ENCODE measurements around the gene FNIP1.

The FNIP1 gene

DNA sequence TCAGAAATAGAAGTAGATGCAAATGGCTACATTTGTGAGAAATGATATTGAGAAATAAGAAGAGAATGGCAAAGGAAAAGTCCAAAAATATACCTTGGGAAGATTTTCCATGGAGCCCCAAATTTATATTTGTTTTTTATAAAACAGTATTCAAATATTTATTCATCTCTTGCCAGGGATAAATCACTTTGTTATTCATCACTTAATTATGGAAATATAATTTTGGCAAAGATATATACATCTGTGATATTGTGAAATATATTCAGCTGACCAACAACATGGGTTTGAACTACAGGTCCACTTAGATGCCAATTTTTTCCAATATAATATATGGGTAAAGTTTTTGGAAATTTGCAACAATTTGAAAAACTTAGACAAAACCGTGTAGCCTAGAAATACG, 142.0 kb downstream of the FNIP1 start:
- TF ChIP-seq, protein P1, sequence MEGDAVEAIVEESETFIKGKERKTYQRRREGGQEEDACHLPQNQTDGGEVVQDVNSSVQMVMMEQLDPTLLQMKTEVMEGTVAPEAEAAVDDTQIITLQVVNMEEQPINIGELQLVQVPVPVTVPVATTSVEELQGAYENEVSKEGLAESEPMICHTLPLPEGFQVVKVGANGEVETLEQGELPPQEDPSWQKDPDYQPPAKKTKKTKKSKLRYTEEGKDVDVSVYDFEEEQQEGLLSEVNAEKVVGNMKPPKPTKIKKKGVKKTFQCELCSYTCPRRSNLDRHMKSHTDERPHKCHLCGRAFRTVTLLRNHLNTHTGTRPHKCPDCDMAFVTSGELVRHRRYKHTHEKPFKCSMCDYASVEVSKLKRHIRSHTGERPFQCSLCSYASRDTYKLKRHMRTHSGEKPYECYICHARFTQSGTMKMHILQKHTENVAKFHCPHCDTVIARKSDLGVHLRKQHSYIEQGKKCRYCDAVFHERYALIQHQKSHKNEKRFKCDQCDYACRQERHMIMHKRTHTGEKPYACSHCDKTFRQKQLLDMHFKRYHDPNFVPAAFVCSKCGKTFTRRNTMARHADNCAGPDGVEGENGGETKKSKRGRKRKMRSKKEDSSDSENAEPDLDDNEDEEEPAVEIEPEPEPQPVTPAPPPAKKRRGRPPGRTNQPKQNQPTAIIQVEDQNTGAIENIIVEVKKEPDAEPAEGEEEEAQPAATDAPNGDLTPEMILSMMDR (IDR thresholded peaks at IDR 0.05; ENCODE audit: control insufficient read depth, extremely low read depth, insufficient read depth): no peak
- DNase-seq (ENCODE audit: low read depth): no peak
- H3K4me3 ChIP-seq (ENCODE audit: low read depth, low read length): no peak overlapping the region

DNA sequence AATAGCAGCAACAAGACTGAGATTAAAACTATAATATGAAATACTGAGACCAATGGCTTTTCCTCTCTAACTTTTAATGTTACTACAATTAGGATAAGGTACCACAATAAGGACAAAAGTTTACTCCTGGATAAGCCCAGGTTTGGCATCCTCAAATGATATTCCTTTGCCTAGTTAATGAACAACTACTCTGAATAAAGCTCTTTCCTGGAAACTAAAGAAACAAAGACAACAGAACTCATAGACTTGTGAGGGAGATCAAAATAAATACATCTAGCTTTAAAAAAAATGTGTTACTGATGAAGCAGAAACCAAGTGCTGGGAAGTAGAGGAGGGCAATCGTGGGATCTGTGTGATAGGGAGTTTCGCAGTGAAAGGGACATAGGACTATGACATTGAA, 142.5 kb downstream of the FNIP1 start:
- DNase-seq (ENCODE audit: low read depth): no peak
- no peak overlapping the region for H3K4me3 ChIP-seq (ENCODE audit: low read depth, low read length)
- TF ChIP-seq, protein P1 (IDR thresholded peaks at IDR 0.05; ENCODE audit: control insufficient read depth, extremely low read depth, insufficient read depth): no peak

DNA sequence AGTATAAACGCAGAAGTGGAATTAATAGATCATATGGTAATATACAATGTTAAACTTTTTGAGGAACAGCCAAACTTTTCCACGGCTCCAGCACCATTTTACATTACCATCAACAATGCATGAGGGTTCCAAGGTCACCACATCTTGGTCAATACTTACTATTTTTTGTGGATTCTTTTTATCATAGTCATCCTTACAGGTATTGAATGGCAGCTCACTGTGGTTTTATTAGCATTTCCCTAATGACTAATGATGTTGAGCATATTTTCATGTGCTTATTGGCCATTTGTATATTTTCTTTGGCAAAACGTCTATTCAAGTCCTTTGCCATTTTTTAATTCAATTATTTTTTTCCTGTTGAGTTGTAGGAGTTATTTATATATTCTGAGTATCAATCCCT, 147.7 kb downstream of the FNIP1 start:
- no peak for DNase-seq (ENCODE audit: low read depth)

DNA sequence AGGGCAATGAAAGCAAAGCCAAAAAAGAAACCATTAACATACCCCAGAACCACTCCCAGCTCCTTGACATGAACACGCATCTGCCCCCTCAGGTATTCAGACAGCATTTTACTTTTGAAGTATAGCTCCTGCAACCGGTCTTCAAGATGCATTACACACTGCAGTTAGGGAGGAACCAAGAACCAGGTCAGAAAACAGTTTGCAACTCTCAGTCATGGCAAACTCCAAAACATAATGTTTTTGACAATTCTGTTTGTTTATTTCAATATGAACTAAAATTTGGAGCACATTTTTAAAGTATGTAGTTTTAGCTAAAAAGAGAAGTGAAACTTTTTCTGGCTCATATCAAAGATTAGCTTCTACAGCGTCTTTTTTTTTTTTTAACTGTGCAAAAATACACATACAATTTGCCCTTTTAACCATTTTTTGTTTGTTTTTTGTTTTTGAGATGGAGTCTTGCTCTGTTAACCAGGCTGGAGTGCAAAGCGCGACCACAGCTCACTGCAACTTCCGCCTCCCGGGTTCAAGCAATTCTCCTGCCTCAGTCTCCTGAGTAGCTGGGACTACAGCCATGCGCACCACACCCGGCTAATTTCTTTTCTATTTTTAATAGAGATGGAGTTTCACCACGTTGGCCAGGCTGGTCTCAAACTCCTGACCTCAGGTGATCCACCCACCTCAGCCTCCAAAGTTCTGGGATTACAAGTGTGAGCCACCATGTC, 149.6 kb downstream of the FNIP1 start:
- no peak for DNase-seq (ENCODE audit: low read depth)
- TF ChIP-seq, protein P1 (IDR thresholded peaks at IDR 0.05; ENCODE audit: control insufficient read depth, extremely low read depth, insufficient read depth): no peak
- no peak overlapping the region for H3K4me3 ChIP-seq (ENCODE audit: low read depth, low read length)

More for the DNA sequence above, 147.7 kb downstream of the FNIP1 start:
- no peak overlapping the region for H3K4me3 ChIP-seq (ENCODE audit: low read depth, low read length)
- TF ChIP-seq, protein P1 (IDR thresholded peaks at IDR 0.05; ENCODE audit: control insufficient read depth, extremely low read depth, insufficient read depth): no peak

DNA sequence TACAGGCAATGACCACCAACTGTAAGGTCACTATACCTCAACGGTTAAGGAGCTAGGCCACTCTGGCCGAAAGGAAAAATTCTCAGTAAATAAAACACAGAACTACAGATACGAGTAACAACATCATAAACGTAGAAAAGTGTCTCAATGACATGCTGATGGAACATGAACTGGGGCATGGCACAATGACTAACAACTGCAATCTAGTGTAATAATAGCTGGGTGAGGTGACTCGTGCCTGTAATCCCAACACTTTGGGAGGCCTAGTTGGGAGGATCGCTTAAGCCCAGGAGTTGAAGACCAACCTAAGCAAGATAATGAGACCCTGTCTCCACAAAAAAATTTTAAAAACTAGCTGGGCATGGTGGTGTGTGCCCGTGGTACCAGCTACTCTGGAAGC, 152.0 kb downstream of the FNIP1 start:
- no peak for DNase-seq (ENCODE audit: low read depth)
- no peak overlapping the region for H3K4me3 ChIP-seq (ENCODE audit: low read depth, low read length)
- TF ChIP-seq, protein P1 (IDR thresholded peaks at IDR 0.05; ENCODE audit: control insufficient read depth, extremely low read depth, insufficient read depth): no peak

DNA sequence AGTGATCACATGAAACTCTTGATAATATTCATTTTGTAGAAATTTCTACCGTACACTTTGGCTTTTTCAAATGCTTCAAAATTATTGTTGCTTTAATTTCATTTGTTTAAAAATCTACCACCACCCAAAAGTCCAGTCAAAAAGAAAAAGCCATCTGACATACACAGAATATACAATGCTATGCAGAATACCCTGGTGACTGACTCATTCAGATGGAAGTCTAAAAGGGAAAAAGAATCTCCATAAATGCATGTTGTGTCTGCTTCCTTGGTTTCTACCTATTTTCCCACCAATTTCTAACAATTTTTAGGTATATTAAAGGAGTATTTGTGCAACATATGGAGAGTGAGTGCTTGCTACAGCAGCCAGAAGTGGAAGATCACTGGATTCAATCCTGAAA, 152.4 kb downstream of the FNIP1 start:
- TF ChIP-seq, protein P1 (IDR thresholded peaks at IDR 0.05; ENCODE audit: control insufficient read depth, extremely low read depth, insufficient read depth): no peak
- DNase-seq (ENCODE audit: low read depth): no peak
- H3K4me3 ChIP-seq (ENCODE audit: low read depth, low read length): no peak overlapping the region

DNA sequence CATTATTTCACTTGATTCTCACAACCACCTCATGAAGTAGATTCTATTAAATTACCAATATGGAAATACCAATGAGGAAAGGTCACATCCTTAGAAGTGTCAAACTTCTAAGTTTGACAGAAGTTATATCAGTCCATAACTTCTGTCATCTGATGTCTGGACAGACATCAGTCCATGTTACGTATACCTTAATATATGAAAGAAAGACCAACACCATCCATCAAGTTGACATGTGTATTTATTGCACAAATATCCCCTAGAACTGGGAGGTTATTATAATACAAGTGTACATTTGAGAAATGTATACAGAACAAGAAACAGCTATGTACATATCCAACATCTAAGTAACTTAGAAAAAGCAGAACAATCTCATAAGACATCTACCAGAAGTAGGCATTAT, 155.3 kb downstream of the FNIP1 start:
- no peak for DNase-seq (ENCODE audit: low read depth)
- TF ChIP-seq, protein P1 (IDR thresholded peaks at IDR 0.05; ENCODE audit: control insufficient read depth, extremely low read depth, insufficient read depth): no peak
- no peak overlapping the region for H3K4me3 ChIP-seq (ENCODE audit: low read depth, low read length)
